ENCODE measurements around the gene ADAP1.
A peak's percentile ranks its signal among the peaks of the same experiment; 100 is the strongest.

The ADAP1 gene

GRCh38 chr7:879706-880105 is 74.8 kb downstream of the ADAP1 start:
- H3K4me3 ChIP-seq (ENCODE audit: low read length), result no peak overlapping the region
- TF ChIP-seq, protein P1, sequence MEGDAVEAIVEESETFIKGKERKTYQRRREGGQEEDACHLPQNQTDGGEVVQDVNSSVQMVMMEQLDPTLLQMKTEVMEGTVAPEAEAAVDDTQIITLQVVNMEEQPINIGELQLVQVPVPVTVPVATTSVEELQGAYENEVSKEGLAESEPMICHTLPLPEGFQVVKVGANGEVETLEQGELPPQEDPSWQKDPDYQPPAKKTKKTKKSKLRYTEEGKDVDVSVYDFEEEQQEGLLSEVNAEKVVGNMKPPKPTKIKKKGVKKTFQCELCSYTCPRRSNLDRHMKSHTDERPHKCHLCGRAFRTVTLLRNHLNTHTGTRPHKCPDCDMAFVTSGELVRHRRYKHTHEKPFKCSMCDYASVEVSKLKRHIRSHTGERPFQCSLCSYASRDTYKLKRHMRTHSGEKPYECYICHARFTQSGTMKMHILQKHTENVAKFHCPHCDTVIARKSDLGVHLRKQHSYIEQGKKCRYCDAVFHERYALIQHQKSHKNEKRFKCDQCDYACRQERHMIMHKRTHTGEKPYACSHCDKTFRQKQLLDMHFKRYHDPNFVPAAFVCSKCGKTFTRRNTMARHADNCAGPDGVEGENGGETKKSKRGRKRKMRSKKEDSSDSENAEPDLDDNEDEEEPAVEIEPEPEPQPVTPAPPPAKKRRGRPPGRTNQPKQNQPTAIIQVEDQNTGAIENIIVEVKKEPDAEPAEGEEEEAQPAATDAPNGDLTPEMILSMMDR (conservative IDR thresholded peaks at IDR 0.05; ENCODE audit: low read length), result no peak
- no peak for DNase-seq (ENCODE audit: low read depth)

DNA sequence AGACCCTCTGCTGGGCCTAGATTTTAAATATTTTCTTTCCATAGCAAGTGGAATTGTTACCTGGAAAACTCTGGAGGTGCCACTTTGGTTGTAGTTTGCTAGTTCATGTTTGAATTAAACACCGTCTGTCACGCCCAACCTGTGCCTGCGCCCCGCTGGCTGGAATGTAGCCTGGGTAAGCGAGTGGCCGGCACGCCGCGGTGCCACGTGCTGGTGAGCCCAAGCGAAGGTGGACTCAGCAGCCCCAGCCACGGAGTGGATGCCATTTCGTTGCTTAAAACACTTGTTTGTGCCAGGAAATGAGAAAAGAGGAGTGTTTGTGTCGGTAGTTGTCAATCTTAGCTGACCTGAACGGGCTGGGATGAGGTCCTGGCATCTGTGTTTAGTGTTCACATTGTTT is 75.4 kb downstream of the ADAP1 start:
- DNase-seq (ENCODE audit: low read depth), result no peak
- TF ChIP-seq, protein P1 (conservative IDR thresholded peaks at IDR 0.05; ENCODE audit: low read length), result no peak
- H3K4me3 ChIP-seq (ENCODE audit: low read length), result no peak overlapping the region

- peak overlapping the region; percentile 87 for H3K4me3 ChIP-seq (ENCODE audit: low read length)
- DNase-seq (ENCODE audit: low read depth), result no peak
- TF ChIP-seq, protein P1 (conservative IDR thresholded peaks at IDR 0.05; ENCODE audit: low read length), result no peak
These were observed 76.9 kb downstream of the ADAP1 start for GRCh38 chr7:877312-878232.

- peak overlapping the region; percentile 87 for H3K4me3 ChIP-seq (ENCODE audit: low read length)
- no peak for DNase-seq (ENCODE audit: low read depth)
- TF ChIP-seq, protein P1 (conservative IDR thresholded peaks at IDR 0.05; ENCODE audit: low read length), result no peak
These were observed 77.5 kb downstream of the ADAP1 start for GRCh38 chr7:876972-877311.

- peak within 1 kb of the TSS; percentile 87 for H3K4me3 ChIP-seq (ENCODE audit: low read length)
- DNase-seq (ENCODE audit: low read depth), result peak; percentile 98
- TF ChIP-seq, protein P1 (conservative IDR thresholded peaks at IDR 0.05; ENCODE audit: low read length), result no peak; the same call in 1 of the 2 replicates
These were observed 78.2 kb downstream of the ADAP1 start, which contains the start of gene GET4 for GRCh38 chr7:876077-876971. Gene GET4, plus strand, starts transcription at chr7:876554. Its CDS starts 92 bp downstream, at chr7:876646.

DNA sequence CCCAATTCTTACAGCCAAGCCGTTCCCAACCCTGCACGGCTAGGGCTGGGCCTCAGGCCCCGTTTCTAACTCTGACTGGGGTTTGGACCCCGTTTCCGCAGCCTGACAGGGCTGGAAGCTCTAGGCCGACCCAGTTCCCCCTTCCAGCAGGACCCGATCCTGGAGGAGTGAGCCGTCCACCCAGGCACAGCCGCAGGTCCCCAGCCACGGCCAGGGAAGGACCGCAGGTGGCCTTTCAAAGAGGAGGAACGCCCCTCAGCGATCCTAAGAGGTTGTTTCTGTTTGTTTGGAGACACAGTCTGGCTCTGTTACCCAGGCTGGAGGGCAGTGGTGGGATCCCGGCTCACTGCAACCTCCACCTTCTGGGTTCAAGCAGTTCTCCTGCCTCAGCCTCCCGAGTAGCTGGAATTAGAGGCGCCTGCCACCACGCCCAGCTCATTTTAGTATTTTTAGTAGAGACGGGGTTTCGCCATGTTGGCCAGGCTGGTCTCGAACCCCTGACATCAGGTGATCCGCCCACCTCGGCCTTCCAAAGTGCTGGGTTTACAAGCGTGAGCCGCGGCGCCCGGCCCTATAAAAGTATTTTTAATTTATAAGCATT is 78.9 kb downstream of the ADAP1 start:
- peak overlapping the region; percentile 51 for H3K4me3 ChIP-seq (ENCODE audit: low read length)
- DNase-seq (ENCODE audit: low read depth), result no peak
- TF ChIP-seq, protein P1 (conservative IDR thresholded peaks at IDR 0.05; ENCODE audit: low read length), result no peak
